Activated naive CD4-positive, alpha-beta T cell treated with anti-CD3 and anti-CD28 coated beads, Interleukin-2, amount 50 U/mL, for 72 hours (primary cell): Measurements from ENCODE around the gene PSMC1. TPM values are rescaled to one million over a fixed set of nuclear protein-coding genes. Genes with fewer than 3 reads are reported as not detected.

ENCODE experiments used
- ATAC-seq, 2 donors: fragments of 150-1000 bp; cut with Tn5 transposase; 2 replicates each; pipeline ENCODE4 v1.10.0; 2021; ENCODE audit warnings: mild to moderate bottlenecking in 2 of 2, moderate library complexity in 2 of 2
- DNase-seq, 2 donors: peaks; one replicate each; pipeline ENCODE4 v3.0.0; 2021 to 2022; ENCODE audit warnings: low spot score in 2 of 2
- H3K27ac Mint-ChIP-seq, 2 donors: one replicate each; pipeline ENCODE4 v1.8.0; 2022; ENCODE audit warnings: mild to moderate bottlenecking in 2 of 2, mixed read lengths in 2 of 2
- H3K36me3 Mint-ChIP-seq, 2 donors: one replicate each; pipeline ENCODE4 v1.8.0; 2022; ENCODE audit warnings: mixed read lengths in 2 of 2
- H3K9me3 Mint-ChIP-seq, 2 donors: one replicate each; pipeline ENCODE4 v1.8.0; 2022; ENCODE audit warnings: mixed read lengths in 2 of 2
- total RNA-seq, 2 donors: library from RNA; stranded (reverse); gene quantifications; one replicate each; pipeline ENCODE4 v1.2.3, GENCODE V29; 2022

PSMC1 gene
- total RNA-seq, 2 donors from 2014 or later = 90.2 to 146 TPM

GRCh38 chr14:90318016-90318415 is 61.7 kb downstream of the PSMC1 start:
- Mint-ChIP-seq H3K9me3 (peaks cover 0 to 5% of the 10 kb centered on the region in 2 donors), H3K27ac (no peak overlapping the region), H3K36me3 (peaks cover 6 to 13% of the 10 kb centered on the region in 2 donors)
- no peak for DNase-seq
- ATAC-seq = no peak

- peaks cover 0 to 5% of the 10 kb centered on the region in 2 donors for H3K9me3 Mint-ChIP-seq
- H3K27ac Mint-ChIP-seq = no peak overlapping the region
- H3K36me3 Mint-ChIP-seq = peaks cover 6 to 18% of the 10 kb centered on the region in 2 donors
- DNase-seq (no peak), ATAC-seq (no peak)
Measured at GRCh38 chr14:90319173-90319572, 62.8 kb downstream of the PSMC1 start.

- DNase-seq = no peak
- Mint-ChIP-seq H3K27ac (peak overlapping the region; percentile 57 to 92), H3K36me3 (peaks cover 6 to 23% of the 10 kb centered on the region in 2 donors), H3K9me3 (peaks cover 0 to 5% of the 10 kb centered on the region in 2 donors)
- ATAC-seq = peak; percentile 65 to 79
Measured at GRCh38 chr14:90319634-90320541, 63.5 kb downstream of the PSMC1 start.

GRCh38 chr14:90321891-90322290 is 65.5 kb downstream of the PSMC1 start:
- ATAC-seq (no peak), DNase-seq (no peak)
- no peak overlapping the region for H3K27ac Mint-ChIP-seq
- H3K9me3 Mint-ChIP-seq = peaks cover 0 to 5% of the 10 kb centered on the region in 2 donors
- H3K36me3 Mint-ChIP-seq = peaks cover 0 to 25% of the 10 kb centered on the region in 2 donors

Other genes with a start within 250 kb of the PSMC1 start
- not detected for gene KCNK13, start 194.6 kb upstream of the PSMC1 start, total RNA-seq
- 10 to 100 TPM; 21.1 to 34.6 TPM for gene NRDE2, start 75.4 kb downstream of the PSMC1 start, total RNA-seq
- gene CALM1, start 140.5 kb downstream of the PSMC1 start, total RNA-seq = 100 to 1,000 TPM; 354 to 402 TPM